ENCODE data around the gene CAMK1D.

CAMK1D gene

GRCh38 chr10:12511651-12512050 lies 162.3 kb downstream of the CAMK1D start:
- no peak for DNase-seq (ENCODE audit: low read depth in 2 of 2, low spot score in 1 of 2)

GRCh38 chr10:12512332-12513002 lies 163.1 kb downstream of the CAMK1D start:
- DNase-seq (ENCODE audit: low read depth in 2 of 2, low spot score in 1 of 2) = no peak

GRCh38 chr10:12513003-12513365 lies 163.6 kb downstream of the CAMK1D start:
- no peak for DNase-seq (ENCODE audit: low read depth in 2 of 2, low spot score in 1 of 2)

GRCh38 chr10:12513775-12514673 lies 164.7 kb downstream of the CAMK1D start:
- DNase-seq (ENCODE audit: low read depth in 2 of 2, low spot score in 1 of 2) = no peak

- no peak for DNase-seq (ENCODE audit: low read depth in 2 of 2, low spot score in 1 of 2)
Measured at GRCh38 chr10:12518024-12518423, 168.7 kb downstream of the CAMK1D start.

GRCh38 chr10:12521423-12521822 lies 172.1 kb downstream of the CAMK1D start:
- DNase-seq (ENCODE audit: low read depth in 2 of 2, low spot score in 1 of 2) = no peak

- DNase-seq (ENCODE audit: low read depth in 2 of 2, low spot score in 1 of 2) = no peak
Measured at GRCh38 chr10:12526311-12526710, 177.0 kb downstream of the CAMK1D start.

- DNase-seq (ENCODE audit: low read depth in 2 of 2, low spot score in 1 of 2) = no peak
Measured at GRCh38 chr10:12529976-12530375, 180.6 kb downstream of the CAMK1D start.

GRCh38 chr10:12531305-12532220 lies 182.2 kb downstream of the CAMK1D start:
- no peak for DNase-seq (ENCODE audit: low read depth in 2 of 2, low spot score in 1 of 2)

GRCh38 chr10:12533151-12533550 lies 183.8 kb downstream of the CAMK1D start:
- DNase-seq (ENCODE audit: low read depth in 2 of 2, low spot score in 1 of 2) = no peak

GRCh38 chr10:12533723-12534122 lies 184.4 kb downstream of the CAMK1D start:
- DNase-seq (ENCODE audit: low read depth in 2 of 2, low spot score in 1 of 2) = no peak

- DNase-seq (ENCODE audit: low read depth in 2 of 2, low spot score in 1 of 2) = no peak
Measured at GRCh38 chr10:12534824-12535223, 185.5 kb downstream of the CAMK1D start.

- DNase-seq (ENCODE audit: low read depth in 2 of 2, low spot score in 1 of 2) = no peak
Measured at GRCh38 chr10:12535656-12536055, 186.3 kb downstream of the CAMK1D start.

- DNase-seq (ENCODE audit: low read depth in 2 of 2, low spot score in 1 of 2) = no peak
Measured at GRCh38 chr10:12538491-12538995, 189.2 kb downstream of the CAMK1D start.

- no peak for DNase-seq (ENCODE audit: low read depth in 2 of 2, low spot score in 1 of 2)
Measured at GRCh38 chr10:12539350-12540164, 190.2 kb downstream of the CAMK1D start.

GRCh38 chr10:12540341-12540781 lies 191.0 kb downstream of the CAMK1D start:
- no peak for DNase-seq (ENCODE audit: low read depth in 2 of 2, low spot score in 1 of 2)

GRCh38 chr10:12541446-12542067 lies 192.2 kb downstream of the CAMK1D start:
- DNase-seq (ENCODE audit: low read depth in 2 of 2, low spot score in 1 of 2) = no peak

GRCh38 chr10:12542133-12542670 lies 192.9 kb downstream of the CAMK1D start:
- DNase-seq (ENCODE audit: low read depth in 2 of 2, low spot score in 1 of 2) = no peak

- no peak for DNase-seq (ENCODE audit: low read depth in 2 of 2, low spot score in 1 of 2)
Measured at GRCh38 chr10:12543589-12543988, 194.2 kb downstream of the CAMK1D start.
